HepG2 (cell line): ENCODE data around the gene FIGNL1. TPM values are rescaled to one million over a fixed set of nuclear protein-coding genes. Genes with fewer than 3 reads are reported as not detected.

Source experiments
- FOXK2 ChIP-seq: fragments of 450-650 bp; IDR thresholded peaks from 2 replicates; pipeline ENCODE4 v1.6.1; 2016
- HOXA7 ChIP-seq: sonication (generic); formaldehyde crosslinking; IDR thresholded peaks from 2 replicates; pipeline ENCODE4 v1.8.1; 2022; ENCODE audit warnings: mild to moderate bottlenecking, missing genetic modification reagents, moderate library complexity
- ISL2 ChIP-seq: sonication (generic); formaldehyde crosslinking; IDR thresholded peaks from 2 replicates; pipeline ENCODE4 v1.5.0; 2020; ENCODE audit warnings: missing genetic modification reagents
- KLF12 ChIP-seq: sonication (generic); formaldehyde crosslinking; IDR thresholded peaks from 2 replicates; pipeline ENCODE4 v1.4.0; 2020; ENCODE audit warnings: missing genetic modification reagents, borderline replicate concordance
- KMT2A ChIP-seq: sonication (generic); formaldehyde crosslinking; IDR thresholded peaks from 2 replicates; pipeline ENCODE4 v1.4.0; 2020; ENCODE audit warnings: missing genetic modification reagents
- MIER3 ChIP-seq: IDR thresholded peaks from 2 replicates; pipeline ENCODE4 v1.6.1; 2016; ENCODE audit warnings: missing compliant biosample characterization, borderline replicate concordance
- NCOA5 ChIP-seq: sonication (generic); formaldehyde crosslinking; IDR thresholded peaks from 2 replicates; pipeline ENCODE4 v1.4.0; 2020; ENCODE audit warnings: missing genetic modification reagents
- NRL ChIP-seq: sonication (generic); formaldehyde crosslinking; IDR thresholded peaks from 2 replicates; pipeline ENCODE4 v1.5.0; 2020; ENCODE audit warnings: missing genetic modification reagents, mild to moderate bottlenecking, moderate library complexity, borderline replicate concordance
- POLR2A ChIP-seq, 2 experiments: IDR thresholded peaks; 2 replicates each; pipeline ENCODE4 v1.6.1; 2011; ENCODE audit warnings: low read depth in 2 of 2, low read length in 2 of 2, mild to moderate bottlenecking in 1 of 2, moderate library complexity in 1 of 2; ENCODE audit not compliant: insufficient read depth in 1 of 2
- SALL2 ChIP-seq: sonication (generic); formaldehyde crosslinking; IDR thresholded peaks from 2 replicates; pipeline ENCODE4 v1.8.1; 2023; ENCODE audit warnings: mild to moderate bottlenecking, missing genetic modification reagents, inconsistent platforms
- SP5 ChIP-seq: IDR thresholded peaks from 2 replicates; pipeline ENCODE4 v1.6.1; 2016; ENCODE audit warnings: low read depth, borderline replicate concordance
- ZNF251 ChIP-seq: sonication (generic); formaldehyde crosslinking; IDR thresholded peaks from 2 replicates; pipeline ENCODE4 v1.9.0; 2021; ENCODE audit warnings: mild to moderate bottlenecking, missing genetic modification reagents
- ZNF430 ChIP-seq: sonication (generic); formaldehyde crosslinking; IDR thresholded peaks from 2 replicates; pipeline ENCODE4 v1.9.0; 2021; ENCODE audit warnings: mild to moderate bottlenecking, missing genetic modification reagents
- polyA plus RNA-seq, 8 experiments: library from polyadenylated mRNA; depleted of rRNA in 3 of 8; stranded (reverse) in 7 of 8; unstranded in 1 of 8; fragments of >200 nt; fragmentation: Illumina TruSeq in 4 of 8; extraction: Trizol in 4 of 8; gene quantifications; 2 replicates each; pipeline versions ENCODE4 v1.2.1 to v1.2.3, GENCODE V29; 2011 to 2016; ENCODE audit warnings: low read depth in 4 of 8, missing spikeins in 1 of 8, mixed read lengths in 1 of 8; ENCODE audit not compliant: insufficient read depth in 1 of 8
- total RNA-seq, 5 experiments: library from RNA; depleted of rRNA; stranded (reverse); fragments of >200 nt; fragmentation: Illumina TruSeq; extraction: Trizol; gene quantifications; 2 replicates each; pipeline ENCODE4 v1.2.3, GENCODE V29; 2016; ENCODE audit warnings: low read depth in 1 of 5
- TF ChIP-seq, protein P1 (sequence below): sonication (generic); formaldehyde crosslinking; IDR thresholded peaks from 2 replicates; pipeline ENCODE4 v1.4.0; 2020; ENCODE audit warnings: missing genetic modification reagents, borderline replicate concordance
- TF ChIP-seq, protein P2 (sequence below): IDR thresholded peaks from 2 replicates; pipeline ENCODE4 v1.6.1; 2016; ENCODE audit warnings: missing compliant biosample characterization, missing genetic modification reagents, borderline replicate concordance
- TF ChIP-seq, protein P3 (sequence below): sonication (generic); formaldehyde crosslinking; IDR thresholded peaks from 2 replicates; pipeline ENCODE4 v1.5.1; 2020; ENCODE audit warnings: missing genetic modification reagents, mild to moderate bottlenecking, borderline replicate concordance
- TF ChIP-seq, protein P4 (sequence below): IDR thresholded peaks from 2 replicates; pipeline ENCODE4 v1.6.1; 2016; ENCODE audit warnings: mild to moderate bottlenecking, missing biosample characterization, missing genetic modification reagents
- TF ChIP-seq, protein P5 (sequence below): sonication (generic); formaldehyde crosslinking; IDR thresholded peaks from 2 replicates; pipeline ENCODE4 v1.4.0; 2020; ENCODE audit warnings: missing genetic modification reagents, borderline replicate concordance
- TF ChIP-seq, protein P6 (sequence below): IDR thresholded peaks from 2 replicates; pipeline ENCODE4 v1.6.1; 2016; ENCODE audit warnings: missing biosample characterization, missing genetic modification reagents, low read depth

Gene FIGNL1
- total and polyA plus RNA-seq, 2 of the 13 experiments (the other 11 are each of a cell fraction or from before 2014, with no cell fraction given), result 4.0 to 20.9 TPM

DNA sequence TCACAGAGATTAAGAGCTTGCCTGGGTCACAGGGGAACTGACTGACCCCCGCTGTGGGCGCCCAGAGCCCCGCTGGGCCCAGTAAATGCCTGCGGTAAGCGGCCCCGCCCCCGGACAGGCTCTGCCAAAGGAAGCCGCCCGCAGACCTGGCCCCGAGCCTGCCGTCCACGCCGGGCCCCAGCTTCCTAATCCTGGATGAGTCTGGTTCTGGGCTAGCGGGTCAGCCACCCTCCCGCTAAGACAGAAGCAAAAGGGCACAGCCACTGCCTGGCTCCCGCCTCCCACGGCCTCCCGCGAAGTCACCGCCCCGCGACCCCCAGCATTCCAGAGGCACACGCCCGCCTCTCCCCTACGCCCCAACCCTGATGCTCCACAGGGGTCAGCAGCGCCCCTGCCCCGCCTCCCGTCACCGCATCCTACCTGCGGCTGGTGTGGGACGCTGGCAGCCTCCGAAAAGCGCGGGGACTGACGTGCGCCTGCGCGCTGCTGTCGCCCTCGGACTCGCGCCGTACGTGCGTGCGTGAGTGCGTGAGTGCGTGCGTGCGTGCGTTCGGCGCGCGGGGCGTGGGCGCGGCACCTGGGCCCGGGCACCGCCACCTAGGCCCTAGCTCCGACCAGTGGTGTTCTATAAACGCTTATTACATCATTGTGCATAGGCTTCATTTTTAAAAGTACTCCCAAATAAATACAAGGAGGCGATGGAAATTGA lies at the start of gene FIGNL1 (continued):
- TF ChIP-seq, protein P1, sequence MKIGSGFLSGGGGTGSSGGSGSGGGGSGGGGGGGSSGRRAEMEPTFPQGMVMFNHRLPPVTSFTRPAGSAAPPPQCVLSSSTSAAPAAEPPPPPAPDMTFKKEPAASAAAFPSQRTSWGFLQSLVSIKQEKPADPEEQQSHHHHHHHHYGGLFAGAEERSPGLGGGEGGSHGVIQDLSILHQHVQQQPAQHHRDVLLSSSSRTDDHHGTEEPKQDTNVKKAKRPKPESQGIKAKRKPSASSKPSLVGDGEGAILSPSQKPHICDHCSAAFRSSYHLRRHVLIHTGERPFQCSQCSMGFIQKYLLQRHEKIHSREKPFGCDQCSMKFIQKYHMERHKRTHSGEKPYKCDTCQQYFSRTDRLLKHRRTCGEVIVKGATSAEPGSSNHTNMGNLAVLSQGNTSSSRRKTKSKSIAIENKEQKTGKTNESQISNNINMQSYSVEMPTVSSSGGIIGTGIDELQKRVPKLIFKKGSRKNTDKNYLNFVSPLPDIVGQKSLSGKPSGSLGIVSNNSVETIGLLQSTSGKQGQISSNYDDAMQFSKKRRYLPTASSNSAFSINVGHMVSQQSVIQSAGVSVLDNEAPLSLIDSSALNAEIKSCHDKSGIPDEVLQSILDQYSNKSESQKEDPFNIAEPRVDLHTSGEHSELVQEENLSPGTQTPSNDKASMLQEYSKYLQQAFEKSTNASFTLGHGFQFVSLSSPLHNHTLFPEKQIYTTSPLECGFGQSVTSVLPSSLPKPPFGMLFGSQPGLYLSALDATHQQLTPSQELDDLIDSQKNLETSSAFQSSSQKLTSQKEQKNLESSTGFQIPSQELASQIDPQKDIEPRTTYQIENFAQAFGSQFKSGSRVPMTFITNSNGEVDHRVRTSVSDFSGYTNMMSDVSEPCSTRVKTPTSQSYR (CRISPR knock-in tag), result peak; percentile 37; the same call in 1 of the 2 replicates
- TF ChIP-seq NCOA5 (no peak), ZNF251 (CRISPR knock-in tag) (peak; percentile 85; the same call in 1 of the 2 replicates), KLF12 (CRISPR knock-in tag) (peak; percentile 93; the same call in 1 of the 2 replicates), NRL (CRISPR knock-in tag) (peak; percentile 89; the same call in 1 of the 2 replicates), POLR2A (IDR thresholded peaks at IDR 0.05; ENCODE audit: insufficient read depth in 1 of 2, low read depth in 2 of 2, low read length in 2 of 2) (peak in 1 of 2 experiments; percentile 84; a peak in 2 of 4 replicates), ISL2 (CRISPR knock-in tag) (peak; percentile 61; the same call in 1 of the 2 replicates), MIER3 (CRISPR knock-in tag) (0 out of 2 replicates have a peak, but pooled peaks have one; percentile 41), SP5 (peak; percentile 36; the same call in 1 of the 2 replicates), HOXA7 (CRISPR knock-in tag) (no peak), KMT2A (CRISPR knock-in tag) (peak; percentile 85), SALL2 (peak; percentile 92), ZNF430 (CRISPR knock-in tag) (0 out of 2 replicates have a peak, but pooled peaks have one; percentile 35), FOXK2 (no peak)
- TF ChIP-seq, protein P2, sequence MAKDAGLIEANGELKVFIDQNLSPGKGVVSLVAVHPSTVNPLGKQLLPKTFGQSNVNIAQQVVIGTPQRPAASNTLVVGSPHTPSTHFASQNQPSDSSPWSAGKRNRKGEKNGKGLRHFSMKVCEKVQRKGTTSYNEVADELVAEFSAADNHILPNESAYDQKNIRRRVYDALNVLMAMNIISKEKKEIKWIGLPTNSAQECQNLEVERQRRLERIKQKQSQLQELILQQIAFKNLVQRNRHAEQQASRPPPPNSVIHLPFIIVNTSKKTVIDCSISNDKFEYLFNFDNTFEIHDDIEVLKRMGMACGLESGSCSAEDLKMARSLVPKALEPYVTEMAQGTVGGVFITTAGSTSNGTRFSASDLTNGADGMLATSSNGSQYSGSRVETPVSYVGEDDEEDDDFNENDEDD (CRISPR knock-in tag), result peak; percentile 99
- TF ChIP-seq, protein P3, sequence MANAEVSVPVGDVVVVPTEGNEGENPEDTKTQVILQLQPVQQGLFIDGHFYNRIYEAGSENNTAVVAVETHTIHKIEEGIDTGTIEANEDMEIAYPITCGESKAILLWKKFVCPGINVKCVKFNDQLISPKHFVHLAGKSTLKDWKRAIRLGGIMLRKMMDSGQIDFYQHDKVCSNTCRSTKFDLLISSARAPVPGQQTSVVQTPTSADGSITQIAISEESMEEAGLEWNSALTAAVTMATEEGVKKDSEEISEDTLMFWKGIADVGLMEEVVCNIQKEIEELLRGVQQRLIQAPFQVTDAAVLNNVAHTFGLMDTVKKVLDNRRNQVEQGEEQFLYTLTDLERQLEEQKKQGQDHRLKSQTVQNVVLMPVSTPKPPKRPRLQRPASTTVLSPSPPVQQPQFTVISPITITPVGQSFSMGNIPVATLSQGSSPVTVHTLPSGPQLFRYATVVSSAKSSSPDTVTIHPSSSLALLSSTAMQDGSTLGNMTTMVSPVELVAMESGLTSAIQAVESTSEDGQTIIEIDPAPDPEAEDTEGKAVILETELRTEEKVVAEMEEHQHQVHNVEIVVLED, result peak; percentile 100
- TF ChIP-seq, protein P4, sequence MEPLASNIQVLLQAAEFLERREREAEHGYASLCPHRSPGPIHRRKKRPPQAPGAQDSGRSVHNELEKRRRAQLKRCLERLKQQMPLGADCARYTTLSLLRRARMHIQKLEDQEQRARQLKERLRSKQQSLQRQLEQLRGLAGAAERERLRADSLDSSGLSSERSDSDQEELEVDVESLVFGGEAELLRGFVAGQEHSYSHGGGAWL, result peak; percentile 70; the same call in 1 of the 2 replicates
- TF ChIP-seq, protein P5, sequence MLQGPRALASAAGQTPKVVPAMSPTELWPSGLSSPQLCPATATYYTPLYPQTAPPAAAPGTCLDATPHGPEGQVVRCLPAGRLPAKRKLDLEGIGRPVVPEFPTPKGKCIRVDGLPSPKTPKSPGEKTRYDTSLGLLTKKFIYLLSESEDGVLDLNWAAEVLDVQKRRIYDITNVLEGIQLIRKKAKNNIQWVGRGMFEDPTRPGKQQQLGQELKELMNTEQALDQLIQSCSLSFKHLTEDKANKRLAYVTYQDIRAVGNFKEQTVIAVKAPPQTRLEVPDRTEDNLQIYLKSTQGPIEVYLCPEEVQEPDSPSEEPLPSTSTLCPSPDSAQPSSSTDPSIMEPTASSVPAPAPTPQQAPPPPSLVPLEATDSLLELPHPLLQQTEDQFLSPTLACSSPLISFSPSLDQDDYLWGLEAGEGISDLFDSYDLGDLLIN, result peak; percentile 82; the same call in 1 of the 2 replicates
- TF ChIP-seq, protein P6, sequence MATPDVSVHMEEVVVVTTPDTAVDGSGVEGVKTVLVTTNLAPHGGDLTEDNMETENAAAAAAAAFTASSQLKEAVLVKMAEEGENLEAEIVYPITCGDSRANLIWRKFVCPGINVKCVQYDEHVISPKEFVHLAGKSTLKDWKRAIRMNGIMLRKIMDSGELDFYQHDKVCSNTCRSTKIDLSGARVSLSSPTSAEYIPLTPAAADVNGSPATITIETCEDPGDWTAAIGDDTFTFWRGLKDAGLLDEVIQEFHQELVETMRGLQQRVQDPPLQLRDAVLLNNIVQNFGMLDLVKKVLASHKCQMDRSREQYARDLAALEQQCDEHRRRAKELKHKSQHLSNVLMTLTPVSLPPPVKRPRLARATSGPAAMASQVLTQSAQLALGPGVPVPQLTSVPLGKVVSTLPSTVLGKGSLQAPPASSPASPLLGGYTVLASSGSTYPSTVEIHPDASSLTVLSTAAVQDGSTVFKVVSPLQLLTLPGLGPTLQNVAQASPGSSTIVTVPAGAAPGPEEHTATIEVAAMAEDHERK, result peak; percentile 100
